ENCODE measurements around the gene SPTA1. TPM values are rescaled to one million over a fixed set of nuclear protein-coding genes. Genes with fewer than 3 reads are reported as not detected.

Gene SPTA1
- total RNA-seq, 2 experiments from 2014 or later = not detected

- no peak overlapping the region for H3K27ac Mint-ChIP-seq
- Histone ChIP-seq H3K27me3 (ENCODE audit: control insufficient read depth in 1 of 2, insufficient read depth in 2 of 2, low read length in 2 of 2) (peaks cover 0 to 2% of the 10 kb centered on the region in 2 experiments), H3K4me3 (ENCODE audit: low read length) (no peak overlapping the region), H3K27ac (ENCODE audit: low read depth in 1 of 2, low read length in 2 of 2) (no peak overlapping the region), H3K36me3 (ENCODE audit: insufficient read depth, low read length) (no peaks in the 10 kb centered on the region), H3K4me1 (ENCODE audit: insufficient read depth, low read length) (no peaks in the 10 kb centered on the region), H3K9me3 (ENCODE audit: control insufficient read depth in 1 of 2, insufficient read depth in 1 of 2, low read length in 2 of 2) (no peaks in the 10 kb centered on the region)
- CTCF ChIA-PET = no interaction called here
- no peak overlapping the region for H3K4me3 Mint-ChIP-seq
- H3K27me3 Mint-ChIP-seq = peaks cover 5% of the 10 kb centered on the region
- no peaks in the 10 kb centered on the region for H3K4me1 Mint-ChIP-seq (ENCODE audit: low read depth)
- H3K9me3 Mint-ChIP-seq = no peaks in the 10 kb centered on the region
- ATAC-seq (ENCODE audit: poor library complexity) (no peak), DNase-seq (no peak)
- POLR2A ChIA-PET = no interaction called here
- no peak for TF ChIP-seq CTCF (IDR thresholded peaks at IDR 0.05)
- intact Hi-C loops (cut with DNase I, micrococcal nuclease) = no loop called here
- H3K36me3 Mint-ChIP-seq (ENCODE audit: low read depth) = no peaks in the 10 kb centered on the region
Measured at GRCh38 chr1:158731707-158732106, 45.2 kb upstream of the SPTA1 start.

GRCh38 chr1:158730453-158730852, 43.9 kb upstream of the SPTA1 start:
- no peaks in the 10 kb centered on the region for H3K9me3 Mint-ChIP-seq
- intact Hi-C loops (cut with DNase I, micrococcal nuclease) = no loop called here
- POLR2A ChIA-PET = no interaction called here
- H3K27me3 ChIP-seq (ENCODE audit: control insufficient read depth in 1 of 2, insufficient read depth in 2 of 2, low read length in 2 of 2) = peaks cover 0 to 2% of the 10 kb centered on the region in 2 experiments
- no peaks in the 10 kb centered on the region for H3K9me3 ChIP-seq (ENCODE audit: control insufficient read depth in 1 of 2, insufficient read depth in 1 of 2, low read length in 2 of 2)
- H3K36me3 Mint-ChIP-seq (ENCODE audit: low read depth) = no peaks in the 10 kb centered on the region
- DNase-seq (no peak), ATAC-seq (ENCODE audit: poor library complexity) (no peak)
- H3K36me3 ChIP-seq (ENCODE audit: insufficient read depth, low read length) = no peaks in the 10 kb centered on the region
- no peak overlapping the region for H3K27ac Mint-ChIP-seq
- H3K4me3 Mint-ChIP-seq = no peak overlapping the region
- H3K4me1 Mint-ChIP-seq (ENCODE audit: low read depth) = no peaks in the 10 kb centered on the region
- no peaks in the 10 kb centered on the region for H3K4me1 ChIP-seq (ENCODE audit: insufficient read depth, low read length)
- no peak for TF ChIP-seq CTCF (IDR thresholded peaks at IDR 0.05)
- peaks cover 10% of the 10 kb centered on the region for H3K27me3 Mint-ChIP-seq
- no peak overlapping the region for H3K27ac ChIP-seq (ENCODE audit: low read depth in 1 of 2, low read length in 2 of 2)
- CTCF ChIA-PET = no interaction called here
- no peak overlapping the region for H3K4me3 ChIP-seq (ENCODE audit: low read length)

DNA sequence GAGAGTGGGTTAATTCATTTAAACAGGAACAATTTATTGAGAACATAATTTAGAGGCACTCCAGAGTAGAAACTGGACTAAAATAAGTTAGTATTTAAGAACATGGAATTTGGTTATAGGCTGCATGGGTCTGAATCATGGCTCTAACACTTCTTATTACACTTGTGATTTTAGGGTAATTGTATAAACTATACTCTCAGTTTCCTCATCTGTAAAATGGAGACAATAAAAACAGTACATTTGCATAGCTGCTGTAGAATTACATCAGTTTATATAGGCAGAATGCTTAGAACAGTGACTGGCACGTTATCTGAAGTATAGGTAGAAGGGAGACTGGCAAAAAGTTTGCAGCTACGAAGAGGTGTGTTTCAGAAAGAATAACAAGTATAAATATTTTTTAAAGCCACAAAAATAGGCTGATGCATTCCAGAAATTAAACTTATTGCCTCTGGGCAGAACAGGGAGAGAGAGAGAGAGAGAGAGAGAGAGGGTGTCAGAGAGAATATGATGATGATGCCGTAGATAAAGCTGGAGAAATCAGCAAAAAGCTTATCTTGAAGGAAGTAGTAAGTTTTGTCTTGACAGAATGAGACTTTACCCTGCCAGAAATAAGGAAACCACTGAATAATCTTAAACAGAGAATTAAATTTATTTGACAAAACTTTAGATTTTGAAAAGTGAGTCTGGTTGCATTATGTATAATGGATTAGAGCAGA, 42.2 kb upstream of the SPTA1 start:
- TF ChIP-seq CTCF (IDR thresholded peaks at IDR 0.05) = no peak
- ChIA-PET POLR2A (no interaction called here), CTCF (no interaction called here)
- Histone ChIP-seq H3K4me3 (ENCODE audit: low read length) (no peak overlapping the region), H3K36me3 (ENCODE audit: insufficient read depth, low read length) (no peaks in the 10 kb centered on the region), H3K27me3 (ENCODE audit: control insufficient read depth in 1 of 2, insufficient read depth in 2 of 2, low read length in 2 of 2) (peaks cover 0 to 4% of the 10 kb centered on the region in 2 experiments), H3K4me1 (ENCODE audit: insufficient read depth, low read length) (no peaks in the 10 kb centered on the region), H3K27ac (ENCODE audit: low read depth in 1 of 2, low read length in 2 of 2) (no peak overlapping the region), H3K9me3 (ENCODE audit: control insufficient read depth in 1 of 2, insufficient read depth in 1 of 2, low read length in 2 of 2) (no peaks in the 10 kb centered on the region)
- no peak for DNase-seq
- no peak overlapping the region for H3K4me3 Mint-ChIP-seq
- H3K4me1 Mint-ChIP-seq (ENCODE audit: low read depth) = no peaks in the 10 kb centered on the region
- H3K27me3 Mint-ChIP-seq = peaks cover 16% of the 10 kb centered on the region
- no peaks in the 10 kb centered on the region for H3K36me3 Mint-ChIP-seq (ENCODE audit: low read depth)
- no peaks in the 10 kb centered on the region for H3K9me3 Mint-ChIP-seq
- intact Hi-C loops (cut with DNase I, micrococcal nuclease) = no loop called here
- no peak overlapping the region for H3K27ac Mint-ChIP-seq
- ATAC-seq (ENCODE audit: poor library complexity) = no peak
